ENCODE measurements around the gene RUBCN.
"Not testable (repeated sequence)": the region's sequence is repeated elsewhere in the genome, so short reads cannot be mapped to it uniquely, and the experiment has no call there.

RUBCN gene

DNA sequence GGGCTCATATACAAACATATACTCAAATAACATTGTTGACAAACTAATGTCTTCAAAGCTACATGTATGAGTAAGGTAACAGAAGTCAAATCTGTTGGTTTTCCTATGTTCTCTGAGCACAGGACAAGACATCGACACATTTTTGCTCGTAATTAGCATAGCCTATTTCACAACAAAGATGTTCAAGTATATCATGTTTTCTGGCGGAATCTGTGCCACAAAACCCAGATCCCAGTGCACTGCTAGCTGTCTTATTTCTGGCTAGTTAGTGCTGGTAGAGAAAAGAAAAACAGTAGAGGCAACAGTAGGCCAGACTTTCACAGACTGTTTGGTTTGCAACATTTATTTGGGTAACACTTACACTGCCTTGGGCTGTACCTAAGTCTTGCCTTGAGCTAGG is 51.2 kb downstream of the RUBCN start:
- no peak for DNase-seq (ENCODE audit: low spot score)

- DNase-seq (ENCODE audit: low spot score), result no peak
Observed at GRCh38 chr3:197683191-197683590, 53.5 kb downstream of the RUBCN start.

- DNase-seq (ENCODE audit: low spot score), result no peak
Observed at GRCh38 chr3:197682713-197683112, 54.0 kb downstream of the RUBCN start.

- peak; percentile 53 for DNase-seq (ENCODE audit: low spot score)
Observed at GRCh38 chr3:197680955-197681521, 55.7 kb downstream of the RUBCN start.

- DNase-seq (ENCODE audit: low spot score), result no peak
Observed at GRCh38 chr3:197675951-197676350, 60.8 kb downstream of the RUBCN start.

DNA sequence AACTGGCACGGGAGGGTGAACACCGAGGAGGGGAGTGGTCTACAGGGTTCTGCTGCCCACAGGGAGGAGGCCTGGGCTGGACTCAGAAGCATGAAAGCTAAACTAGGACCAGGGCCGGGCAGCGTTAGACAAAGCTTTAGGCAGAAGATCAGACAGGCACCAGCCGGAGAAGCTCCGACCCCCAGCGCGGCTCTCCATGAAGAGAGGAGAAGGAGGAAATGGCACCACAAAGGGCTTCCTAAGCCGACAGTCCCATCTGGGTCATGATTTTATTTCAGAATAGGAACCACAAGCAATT is 61.2 kb downstream of the RUBCN start:
- DNase-seq (ENCODE audit: low spot score), result no peak

DNA sequence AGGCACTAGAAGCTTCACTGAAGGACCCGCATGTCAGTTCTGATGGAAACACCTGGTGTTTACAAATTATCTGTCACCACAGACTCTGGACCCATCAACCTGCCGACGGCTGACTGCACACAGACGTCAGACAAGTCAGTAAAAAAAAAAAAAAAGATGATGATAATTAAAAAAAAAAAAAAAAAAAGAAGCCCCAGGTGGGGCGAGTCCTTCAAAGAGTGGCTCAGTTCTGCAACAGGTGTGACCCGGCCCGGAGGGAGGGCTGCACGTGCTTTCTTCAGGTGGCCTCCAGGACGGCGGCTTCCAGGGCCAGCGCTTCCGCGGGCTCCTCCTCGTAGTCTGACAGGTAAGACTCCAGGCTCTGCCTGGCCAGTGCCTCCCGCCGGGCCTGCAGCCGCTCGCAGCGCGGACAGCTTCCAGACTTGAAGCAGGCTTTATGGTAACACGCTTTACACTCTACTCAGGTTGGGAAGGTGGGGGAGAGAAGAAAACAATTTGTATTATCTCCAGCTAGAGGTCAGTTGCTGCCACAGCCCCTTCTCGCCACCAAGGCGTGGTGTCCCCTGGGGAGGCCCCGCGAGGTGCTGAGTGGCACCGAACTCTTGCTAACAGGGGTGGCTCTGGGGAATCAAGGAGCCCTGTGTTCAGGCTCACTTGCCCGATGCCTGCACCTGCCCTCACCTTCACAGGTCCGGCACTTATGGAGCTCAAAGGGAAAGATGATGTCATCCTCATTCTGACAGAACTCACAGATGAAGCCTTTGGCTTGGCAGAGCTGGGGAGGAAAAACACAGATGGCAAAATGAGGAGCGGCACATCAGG is 61.8 kb downstream of the RUBCN start:
- DNase-seq (ENCODE audit: low spot score), result no peak

DNA sequence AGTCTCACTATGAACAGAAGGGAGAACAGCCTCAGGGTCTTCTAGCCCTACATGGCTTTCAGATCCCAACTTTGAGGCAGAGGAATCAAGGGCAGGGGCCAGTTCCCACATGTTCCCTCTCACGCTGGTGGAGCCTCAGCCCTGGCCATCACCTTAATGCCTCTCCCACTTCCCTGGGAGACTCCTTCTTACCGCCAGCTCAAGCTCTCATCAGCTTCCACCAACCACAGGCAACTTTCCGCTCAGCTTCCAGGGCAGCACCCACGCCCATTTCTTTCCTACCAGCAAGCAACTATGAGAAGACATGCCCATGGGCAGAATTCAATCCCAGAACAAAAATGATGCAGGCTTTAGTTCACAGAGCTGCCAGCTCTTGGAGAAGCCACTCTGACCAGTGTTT is 63.5 kb downstream of the RUBCN start:
- DNase-seq (ENCODE audit: low spot score), result no peak

- no peak for DNase-seq (ENCODE audit: low spot score)
Observed at GRCh38 chr3:197670361-197670760, 66.3 kb downstream of the RUBCN start.

DNA sequence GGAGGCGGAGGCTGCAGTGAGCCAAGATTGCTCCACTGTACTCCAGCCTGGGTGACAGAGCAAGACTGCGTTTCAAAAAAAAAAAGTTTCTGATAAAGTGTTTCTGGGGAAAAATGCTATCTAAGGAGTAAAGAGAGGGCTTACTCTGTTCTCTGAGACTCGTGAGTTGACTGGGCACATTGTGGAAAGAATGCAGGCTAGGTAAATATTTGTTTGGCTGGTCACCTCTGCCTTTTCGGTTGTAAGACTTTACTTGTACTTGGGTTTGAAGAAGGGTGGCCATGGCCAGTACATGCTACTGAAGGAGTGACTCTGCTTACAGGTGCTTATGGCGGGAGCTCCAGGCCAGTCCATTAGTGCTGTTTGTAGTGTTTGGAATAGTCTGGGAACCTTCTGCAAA is 68.7 kb downstream of the RUBCN start:
- no peak for DNase-seq (ENCODE audit: low spot score)

GRCh38 chr3:197667293-197667692 is 69.4 kb downstream of the RUBCN start:
- not testable (repeated sequence) for DNase-seq (ENCODE audit: low spot score)

DNA sequence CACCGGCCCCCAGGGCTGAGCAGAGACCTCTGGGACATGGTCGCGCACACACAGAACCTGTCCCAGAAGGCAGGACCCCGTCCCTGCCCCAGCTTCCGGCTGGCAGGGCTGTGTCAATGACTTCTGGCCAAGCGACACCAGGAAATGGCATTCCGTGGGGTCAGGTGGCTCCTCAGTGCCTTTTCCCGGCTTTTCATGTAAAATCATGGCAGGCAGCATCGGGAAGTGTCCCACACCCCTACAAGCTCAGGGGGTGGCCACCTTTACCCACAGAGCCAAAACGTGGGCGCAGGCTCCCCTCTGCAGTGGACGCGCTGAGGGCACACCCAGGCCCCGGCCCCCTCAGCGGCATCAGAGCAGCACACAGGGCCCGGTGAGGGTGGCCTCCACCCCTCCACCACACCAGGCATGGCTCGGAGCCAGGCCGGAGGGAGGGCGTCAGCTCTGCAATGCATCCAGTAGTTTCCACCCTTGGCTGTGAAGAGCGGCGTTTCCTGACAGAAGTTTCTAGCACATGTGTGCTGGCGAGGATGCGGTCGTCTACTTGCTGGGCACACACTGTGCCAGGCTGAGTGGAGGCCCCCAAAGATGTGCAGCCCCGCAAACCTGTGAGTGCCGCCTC is 70.4 kb downstream of the RUBCN start:
- DNase-seq (ENCODE audit: low spot score), result not testable (repeated sequence)

DNA sequence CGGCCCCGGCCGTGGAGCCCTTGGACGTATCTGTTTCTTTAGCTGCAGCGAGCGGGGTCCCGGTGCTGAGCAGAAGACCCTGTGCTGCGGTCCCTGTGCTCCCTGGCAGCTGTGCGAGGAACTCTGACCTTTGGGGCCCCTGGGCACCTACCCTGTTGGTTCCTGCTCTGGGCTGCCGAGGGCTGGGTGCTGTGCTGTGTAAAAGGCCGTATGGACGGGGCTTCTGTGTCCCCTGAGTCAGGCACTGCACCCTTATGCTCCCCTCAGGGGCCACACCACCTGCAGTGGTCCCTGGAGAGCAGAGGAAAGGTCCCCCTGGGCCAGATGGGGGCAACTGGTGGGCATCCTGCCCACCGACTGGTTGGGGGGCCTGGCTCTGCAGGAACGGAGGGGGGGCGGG is 71.2 kb downstream of the RUBCN start:
- not testable (repeated sequence) for DNase-seq (ENCODE audit: low spot score)

- DNase-seq (ENCODE audit: low spot score), result not testable (repeated sequence)
Observed at GRCh38 chr3:197665142-197665491, 71.6 kb downstream of the RUBCN start.

- DNase-seq (ENCODE audit: low spot score), result not testable (repeated sequence)
Observed at GRCh38 chr3:197664414-197665141, 72.1 kb downstream of the RUBCN start.

DNA sequence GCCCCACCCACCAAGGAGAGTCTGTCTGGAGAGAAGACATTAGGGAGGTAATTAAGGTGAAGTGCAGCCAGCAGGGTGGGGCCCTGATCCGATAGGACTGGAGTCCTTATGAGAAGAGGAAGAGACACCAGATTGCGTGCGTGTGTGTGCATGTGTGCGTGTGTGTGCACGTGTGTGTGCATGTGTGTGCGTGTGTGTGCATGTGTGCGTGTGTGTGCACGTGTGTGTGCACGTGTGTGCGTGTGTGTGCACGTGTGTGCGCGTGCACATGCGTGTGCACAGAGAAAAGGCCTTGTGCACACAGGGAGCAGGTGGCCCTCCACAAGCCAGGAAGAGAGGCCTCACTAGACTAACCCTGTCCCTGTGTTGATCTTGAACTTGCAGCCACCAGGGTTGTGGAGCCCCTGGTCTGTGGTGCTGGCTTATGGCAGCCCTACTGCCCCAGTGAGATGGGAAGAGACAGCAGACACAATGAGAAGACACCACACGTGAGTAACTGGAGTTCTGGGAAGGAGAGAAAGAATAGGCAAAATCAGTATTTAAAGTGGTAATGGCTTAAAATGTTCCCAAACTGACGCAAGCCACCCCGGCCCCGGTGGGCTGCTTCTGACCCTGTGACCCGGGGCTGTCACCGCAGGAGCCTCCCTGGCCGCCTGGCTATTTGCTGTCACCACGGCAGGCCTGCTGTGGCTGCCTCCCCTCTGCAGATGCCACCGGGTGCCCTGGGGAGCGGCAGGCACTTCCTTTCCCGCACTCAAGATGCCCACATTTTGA is 73.2 kb downstream of the RUBCN start:
- not testable (repeated sequence) for DNase-seq (ENCODE audit: low spot score)

- not testable (repeated sequence) for DNase-seq (ENCODE audit: low spot score)
Observed at GRCh38 chr3:197662352-197662751, 74.4 kb downstream of the RUBCN start.

- DNase-seq (ENCODE audit: low spot score), result not testable (repeated sequence)
Observed at GRCh38 chr3:197661874-197662273, 74.8 kb downstream of the RUBCN start.

DNA sequence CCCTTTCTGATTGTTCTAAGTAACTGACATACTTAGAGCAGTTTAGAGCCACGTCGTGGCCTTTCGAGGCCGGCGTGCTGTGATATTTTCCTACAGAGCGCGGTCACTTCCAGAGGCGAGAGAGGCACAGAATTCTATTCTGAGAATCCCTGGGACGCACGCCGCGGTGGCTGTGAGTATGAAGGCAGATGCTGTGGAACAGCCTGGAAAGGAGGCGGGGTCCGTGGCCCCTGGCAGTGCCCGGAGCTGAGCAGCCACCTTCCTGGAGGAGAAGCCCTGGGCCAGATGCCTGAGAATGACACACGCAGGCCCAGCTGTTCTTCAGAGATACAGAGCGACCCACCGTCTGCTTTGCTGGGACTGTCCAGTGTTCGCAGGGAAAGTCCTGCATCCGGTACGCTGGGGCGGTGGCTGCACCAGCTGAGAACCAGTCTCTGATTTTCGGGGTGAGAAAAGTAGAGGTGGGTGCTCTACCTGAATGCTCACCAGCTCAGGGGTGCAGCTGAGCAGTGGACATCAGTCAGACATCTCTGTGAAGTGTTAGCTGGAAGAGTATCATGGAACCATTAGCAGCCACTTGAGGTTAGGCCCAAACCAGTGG is 75.4 kb downstream of the RUBCN start:
- not testable (repeated sequence) for DNase-seq (ENCODE audit: low spot score)

DNA sequence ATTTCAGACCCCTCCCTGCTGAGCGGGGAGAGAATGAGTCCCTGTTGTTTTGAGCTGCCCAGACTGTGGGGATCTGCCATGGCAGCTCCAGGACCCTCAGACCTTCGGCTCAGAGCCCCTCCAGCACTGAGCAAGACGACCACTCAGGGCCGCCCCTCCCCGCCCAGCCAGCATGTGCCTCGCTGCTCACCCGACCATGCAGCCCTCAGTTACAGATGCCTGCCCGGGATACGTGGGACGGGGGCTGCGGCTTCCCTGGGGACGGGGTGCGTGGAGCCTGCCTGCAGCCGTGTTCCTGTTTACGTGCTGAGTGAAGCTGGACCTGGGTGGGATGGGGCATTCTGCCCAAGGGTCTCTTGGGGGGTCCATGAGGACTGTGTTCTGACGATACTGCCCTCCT is 77.0 kb downstream of the RUBCN start:
- DNase-seq (ENCODE audit: low spot score), result not testable (repeated sequence)

DNA sequence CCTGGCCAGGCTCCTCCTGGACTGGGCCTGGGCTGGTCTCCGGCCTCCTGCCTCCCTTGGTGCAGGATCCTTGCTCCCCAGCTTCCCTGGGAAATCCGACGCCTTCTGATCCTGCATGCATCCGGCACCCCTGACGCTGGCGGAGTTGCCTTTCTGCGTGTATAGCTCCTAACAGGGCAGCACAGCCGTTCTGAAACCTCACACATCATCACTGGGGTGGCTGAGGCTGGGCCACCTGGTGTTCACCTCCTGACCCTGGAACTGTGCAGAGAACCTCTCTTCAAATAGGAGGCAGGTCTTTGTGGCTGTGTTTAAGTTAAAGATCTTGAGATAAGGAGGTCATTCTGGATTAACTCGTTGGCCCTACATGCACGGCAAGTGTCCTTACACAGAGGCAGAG is 77.6 kb downstream of the RUBCN start:
- DNase-seq (ENCODE audit: low spot score), result not testable (repeated sequence)

DNA sequence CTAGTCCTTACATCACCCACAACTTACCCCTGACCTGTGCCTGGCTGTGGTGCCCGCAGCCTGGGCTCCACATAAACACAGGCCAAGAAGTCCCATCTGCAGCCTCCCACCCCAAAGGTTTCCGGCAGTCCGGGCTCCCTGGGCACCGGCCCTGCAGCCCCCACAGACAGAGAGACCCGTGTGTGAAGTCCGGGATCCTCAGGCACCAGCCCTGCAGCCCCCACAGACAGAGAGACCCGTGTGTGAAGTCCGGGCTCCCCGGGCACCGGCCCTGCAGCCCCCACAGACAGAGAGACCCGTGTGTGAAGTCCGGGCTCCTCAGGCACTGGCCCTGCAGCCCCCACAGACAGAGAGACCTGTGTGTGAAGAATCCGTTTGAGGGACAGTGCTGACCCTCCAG is 78.0 kb downstream of the RUBCN start:
- not testable (repeated sequence) for DNase-seq (ENCODE audit: low spot score)
